Measurements from ENCODE around the gene PRXL2A. TPM values are rescaled to one million over a fixed set of nuclear protein-coding genes. Genes with fewer than 3 reads are reported as not detected.

The PRXL2A gene
- total and polyA plus RNA-seq, 5 donors from 2014 or later, result 0.76 to 8.3 (median 2.6) TPM

DNA sequence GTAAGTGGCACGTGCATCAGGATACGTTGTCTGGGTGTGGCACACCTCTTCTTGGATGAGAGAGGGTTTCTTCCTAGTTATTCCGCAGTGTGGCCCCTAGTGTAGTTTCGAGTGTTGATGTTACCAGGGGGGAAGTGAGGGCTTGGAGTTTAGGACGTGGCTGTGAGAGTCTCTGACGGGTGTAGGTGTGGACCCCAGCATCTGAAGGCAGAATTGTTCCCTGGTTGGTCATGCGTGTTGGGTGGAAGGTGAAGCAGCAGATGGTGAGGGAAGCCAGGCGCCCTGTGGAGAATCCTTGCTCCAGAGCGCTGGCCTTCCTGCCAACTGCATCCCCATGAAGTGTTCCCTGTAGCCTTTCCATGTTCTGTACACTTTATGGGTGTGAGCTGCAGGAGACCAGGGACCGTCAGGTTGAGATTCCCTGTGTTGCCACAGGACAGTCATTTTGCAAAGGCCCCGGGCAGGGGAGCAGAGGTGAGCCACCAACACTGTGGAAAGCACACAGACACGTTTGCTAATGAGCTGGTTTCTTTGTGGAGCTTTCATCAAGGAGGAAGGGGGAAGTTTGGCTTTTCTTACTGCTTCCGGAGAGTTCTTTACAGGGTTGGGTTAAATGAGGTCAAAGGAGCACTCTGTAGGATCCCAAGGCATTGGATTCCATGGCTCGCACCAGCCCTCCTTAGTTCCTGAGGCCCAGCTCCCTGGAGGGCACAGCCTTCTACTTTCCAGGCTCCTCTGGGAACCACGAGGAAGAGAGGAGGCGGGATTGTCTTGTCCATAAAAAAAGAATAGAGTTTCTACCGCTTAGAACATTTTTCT, 77.8 kb downstream of the PRXL2A start:
- peaks cover 44% of the 10 kb centered on the region for H3K36me3 Mint-ChIP-seq
- peak overlapping the region; percentile 81 for H3K27ac ChIP-seq (ENCODE audit: insufficient read depth, low read length, poor library complexity, severe bottlenecking)
- peak overlapping the region; percentile 80 to 98 (median 97) for H3K27ac Mint-ChIP-seq

More for the DNA sequence above, 77.8 kb downstream of the PRXL2A start:
- no peak for ATAC-seq (ENCODE audit: low read depth in 2 of 2)
- Mint-ChIP-seq H3K4me1 (peaks cover 36 to 98% (median 83%) of the 10 kb centered on the region in 4 donors), H3K27me3 (no peaks in the 10 kb centered on the region), H3K4me3 (peak overlapping the region; percentile 65 to 89 (median 86)), H3K9me3 (no peaks in the 10 kb centered on the region)
- peaks cover 93% of the 10 kb centered on the region for H3K4me1 ChIP-seq (ENCODE audit: control insufficient read depth, insufficient read depth, low read length, poor library complexity, severe bottlenecking)
- H3K36me3 ChIP-seq (ENCODE audit: control insufficient read depth, insufficient read depth, low read length), result peaks cover 30% of the 10 kb centered on the region
- DNase-seq, result no peak
- H3K4me3 ChIP-seq (ENCODE audit: low read depth, low read length), result peak overlapping the region; percentile 77
- H3K27me3 ChIP-seq (ENCODE audit: control insufficient read depth, insufficient read depth, low read length), result no peaks in the 10 kb centered on the region
- no peaks in the 10 kb centered on the region for H3K9me3 ChIP-seq (ENCODE audit: control insufficient read depth in 2 of 2, low read length in 2 of 2)

Other genes with a start within 250 kb of the PRXL2A start
- 252 TPM for gene ANXA11, start 203.0 kb upstream of the PRXL2A start, total RNA-seq
- gene ANXA11, start 203.0 kb upstream of the PRXL2A start, polyA plus RNA-seq, result 100 to 1,000 TPM; 253 to 316 (median 283) TPM
- not detected for gene MAT1A, start 118.9 kb upstream of the PRXL2A start, total RNA-seq
- not detected for gene MAT1A, start 118.9 kb upstream of the PRXL2A start, polyA plus RNA-seq
- gene DYDC1, start 51.8 kb upstream of the PRXL2A start, total RNA-seq, result not detected
- gene DYDC1, start 51.8 kb upstream of the PRXL2A start, polyA plus RNA-seq, result not detected
- gene DYDC2, start 51.8 kb upstream of the PRXL2A start, total RNA-seq, result not detected
- gene DYDC2, start 51.8 kb upstream of the PRXL2A start, polyA plus RNA-seq, result not detected
- 198 TPM for gene TSPAN14, start 45.8 kb downstream of the PRXL2A start, total RNA-seq
- 100 to 1,000 TPM; 157 to 270 (median 180) TPM for gene TSPAN14, start 45.8 kb downstream of the PRXL2A start, polyA plus RNA-seq
- gene SH2D4B, start 129.4 kb downstream of the PRXL2A start, total RNA-seq, result 0.25 TPM
- gene SH2D4B, start 129.4 kb downstream of the PRXL2A start, polyA plus RNA-seq, result not detected

Data from CD4-positive, CD25-positive, alpha-beta regulatory T cell (primary cell).